ENCODE data around the gene OTOG. TPM values are rescaled to one million over a fixed set of nuclear protein-coding genes. Genes with fewer than 3 reads are reported as not detected.

Gene OTOG
- total RNA-seq, 1 donor from 2014 or later = not detected

DNA sequence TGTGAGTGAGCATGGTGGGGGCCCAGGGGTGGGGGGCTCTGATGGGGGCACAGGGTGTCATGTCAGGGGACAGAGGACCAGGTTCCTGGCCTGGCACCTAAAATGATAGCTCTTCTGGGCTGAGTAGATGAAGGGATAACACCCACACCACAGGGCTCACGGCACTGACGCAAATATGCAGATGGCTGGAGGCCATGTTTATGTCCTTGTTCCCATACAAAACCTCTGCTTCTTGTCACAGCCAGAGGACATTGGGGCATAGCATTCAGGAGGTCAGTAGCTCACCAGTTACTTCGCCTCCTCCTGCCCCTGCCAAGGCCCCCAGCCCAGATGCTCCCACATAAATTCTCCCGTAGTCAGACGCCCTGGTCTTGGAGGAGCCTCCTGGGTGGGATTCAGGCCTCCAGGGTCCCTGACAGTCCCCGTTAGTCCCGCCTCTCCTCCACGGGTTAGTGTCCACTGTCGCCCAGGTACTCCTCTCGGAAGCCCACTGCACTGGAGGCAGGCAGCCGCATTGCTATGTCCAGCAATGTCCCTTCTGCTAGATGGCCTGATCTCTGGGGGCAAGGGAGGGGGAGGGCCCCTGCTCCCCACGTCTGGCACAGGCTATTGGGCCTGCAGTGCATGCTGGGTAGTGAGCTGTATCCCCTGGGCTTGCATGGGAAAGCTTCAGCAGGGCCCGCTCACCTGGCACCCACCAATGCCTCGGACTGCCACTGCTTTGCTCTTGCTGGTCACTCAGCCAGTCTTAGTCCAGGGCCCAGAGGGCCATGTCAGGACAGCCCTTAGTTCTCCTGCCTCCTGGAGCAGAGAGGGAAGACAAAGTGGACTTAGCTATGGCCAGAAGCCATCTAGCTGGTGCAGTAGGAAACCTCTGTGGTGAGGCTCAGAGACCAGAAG is 96.7 kb downstream of the OTOG start:
- Mint-ChIP-seq H3K9me3 (ENCODE audit: unreplicated experiment) (peaks cover 2% of the 10 kb centered on the region), H3K4me3 (ENCODE audit: unreplicated experiment) (no peak overlapping the region), H3K36me3 (ENCODE audit: unreplicated experiment) (peaks cover 23% of the 10 kb centered on the region), H3K27me3 (ENCODE audit: unreplicated experiment) (peaks cover 8% of the 10 kb centered on the region), H3K27ac (ENCODE audit: unreplicated experiment) (no peak overlapping the region), H3K4me1 (ENCODE audit: low read depth, unreplicated experiment) (no peaks in the 10 kb centered on the region)
- TF ChIP-seq, protein P1, sequence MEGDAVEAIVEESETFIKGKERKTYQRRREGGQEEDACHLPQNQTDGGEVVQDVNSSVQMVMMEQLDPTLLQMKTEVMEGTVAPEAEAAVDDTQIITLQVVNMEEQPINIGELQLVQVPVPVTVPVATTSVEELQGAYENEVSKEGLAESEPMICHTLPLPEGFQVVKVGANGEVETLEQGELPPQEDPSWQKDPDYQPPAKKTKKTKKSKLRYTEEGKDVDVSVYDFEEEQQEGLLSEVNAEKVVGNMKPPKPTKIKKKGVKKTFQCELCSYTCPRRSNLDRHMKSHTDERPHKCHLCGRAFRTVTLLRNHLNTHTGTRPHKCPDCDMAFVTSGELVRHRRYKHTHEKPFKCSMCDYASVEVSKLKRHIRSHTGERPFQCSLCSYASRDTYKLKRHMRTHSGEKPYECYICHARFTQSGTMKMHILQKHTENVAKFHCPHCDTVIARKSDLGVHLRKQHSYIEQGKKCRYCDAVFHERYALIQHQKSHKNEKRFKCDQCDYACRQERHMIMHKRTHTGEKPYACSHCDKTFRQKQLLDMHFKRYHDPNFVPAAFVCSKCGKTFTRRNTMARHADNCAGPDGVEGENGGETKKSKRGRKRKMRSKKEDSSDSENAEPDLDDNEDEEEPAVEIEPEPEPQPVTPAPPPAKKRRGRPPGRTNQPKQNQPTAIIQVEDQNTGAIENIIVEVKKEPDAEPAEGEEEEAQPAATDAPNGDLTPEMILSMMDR (IDR thresholded peaks at IDR 0.05; ENCODE audit: partially characterized antibody, unreplicated experiment) = no peak
- no peak for DNase-seq

DNA sequence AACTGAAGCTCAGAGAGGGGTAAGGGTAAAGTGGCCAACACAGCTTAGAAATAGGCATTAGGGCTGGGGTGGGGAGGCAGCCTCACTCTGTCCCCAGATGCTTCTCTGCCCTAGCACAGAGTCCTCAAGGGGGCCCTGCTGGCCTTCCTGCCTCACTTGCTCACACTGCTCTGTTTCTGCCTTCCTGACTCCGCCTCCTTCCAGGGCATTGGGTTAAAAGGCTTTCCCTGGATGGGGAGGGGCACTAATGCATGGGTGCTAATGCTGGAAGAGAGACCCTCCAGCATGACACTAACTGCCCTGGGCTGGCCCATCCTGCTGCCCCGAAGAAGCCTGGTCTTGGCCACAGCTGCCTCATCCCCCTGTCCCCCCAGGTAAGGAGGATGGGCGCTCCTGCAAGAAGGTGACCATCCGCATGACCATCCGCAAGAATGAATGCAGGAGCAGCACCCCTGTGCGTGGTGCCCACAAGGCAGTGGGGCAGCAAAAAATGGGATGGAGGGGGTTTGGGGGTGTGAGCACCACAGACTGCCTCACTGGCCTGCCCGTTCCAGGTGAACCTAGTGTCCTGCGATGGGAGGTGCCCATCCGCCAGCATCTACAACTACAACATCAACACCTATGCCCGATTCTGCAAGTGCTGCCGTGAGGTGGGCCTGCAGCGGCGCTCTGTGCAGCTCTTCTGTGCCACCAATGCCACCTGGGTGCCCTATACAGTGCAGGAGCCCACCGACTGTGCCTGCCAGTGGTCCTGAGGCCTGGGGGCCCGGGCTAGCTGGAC is 98.3 kb downstream of the OTOG start:
- DNase-seq = no peak
- Mint-ChIP-seq H3K4me3 (ENCODE audit: unreplicated experiment) (no peak overlapping the region), H3K27ac (ENCODE audit: unreplicated experiment) (no peak overlapping the region), H3K27me3 (ENCODE audit: unreplicated experiment) (peaks cover 3% of the 10 kb centered on the region), H3K4me1 (ENCODE audit: low read depth, unreplicated experiment) (peaks cover 4% of the 10 kb centered on the region), H3K36me3 (ENCODE audit: unreplicated experiment) (peaks cover 19% of the 10 kb centered on the region), H3K9me3 (ENCODE audit: unreplicated experiment) (no peaks in the 10 kb centered on the region)
- TF ChIP-seq, protein P1 (IDR thresholded peaks at IDR 0.05; ENCODE audit: partially characterized antibody, unreplicated experiment) = no peak

DNA sequence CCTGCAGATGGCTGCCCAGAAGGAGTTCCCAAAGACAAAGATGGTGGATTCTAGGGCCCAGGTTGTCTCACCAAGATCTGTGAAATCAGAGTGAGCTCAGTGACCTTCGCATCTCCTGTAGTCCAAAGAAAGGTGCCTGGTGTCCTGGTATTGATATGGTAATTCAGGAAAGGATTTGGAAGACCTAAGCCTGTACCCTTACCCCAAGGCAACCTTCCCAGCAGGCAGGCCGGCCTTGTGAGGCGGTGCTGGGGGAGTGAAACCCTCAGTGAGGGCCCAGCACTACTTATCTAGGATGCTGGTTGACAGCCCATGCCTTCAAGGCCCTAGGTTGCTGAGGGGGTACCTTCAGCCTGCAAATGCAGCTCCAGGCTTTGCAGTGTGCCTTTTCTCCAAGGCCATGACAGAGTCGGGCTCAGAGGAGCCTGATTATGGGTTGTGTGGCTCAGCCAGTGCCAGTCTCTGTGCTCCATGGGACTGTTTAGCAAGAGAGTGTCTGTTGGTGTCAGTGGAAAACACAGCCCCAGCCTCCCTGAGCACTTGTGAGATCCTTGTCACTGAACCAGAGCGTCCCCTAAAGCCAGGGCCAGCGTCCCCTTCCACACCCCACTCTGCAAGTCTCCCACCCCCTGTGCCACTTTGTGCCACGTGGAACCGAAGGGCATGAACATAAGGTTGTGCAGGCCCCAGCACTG is 99.5 kb downstream of the OTOG start:
- Mint-ChIP-seq H3K27me3 (ENCODE audit: unreplicated experiment) (peaks cover 7% of the 10 kb centered on the region), H3K4me3 (ENCODE audit: unreplicated experiment) (no peak overlapping the region), H3K4me1 (ENCODE audit: low read depth, unreplicated experiment) (peaks cover 4% of the 10 kb centered on the region), H3K27ac (ENCODE audit: unreplicated experiment) (no peak overlapping the region), H3K9me3 (ENCODE audit: unreplicated experiment) (no peaks in the 10 kb centered on the region), H3K36me3 (ENCODE audit: unreplicated experiment) (peaks cover 19% of the 10 kb centered on the region)
- TF ChIP-seq, protein P1 (IDR thresholded peaks at IDR 0.05; ENCODE audit: partially characterized antibody, unreplicated experiment) = no peak
- DNase-seq = no peak

DNA sequence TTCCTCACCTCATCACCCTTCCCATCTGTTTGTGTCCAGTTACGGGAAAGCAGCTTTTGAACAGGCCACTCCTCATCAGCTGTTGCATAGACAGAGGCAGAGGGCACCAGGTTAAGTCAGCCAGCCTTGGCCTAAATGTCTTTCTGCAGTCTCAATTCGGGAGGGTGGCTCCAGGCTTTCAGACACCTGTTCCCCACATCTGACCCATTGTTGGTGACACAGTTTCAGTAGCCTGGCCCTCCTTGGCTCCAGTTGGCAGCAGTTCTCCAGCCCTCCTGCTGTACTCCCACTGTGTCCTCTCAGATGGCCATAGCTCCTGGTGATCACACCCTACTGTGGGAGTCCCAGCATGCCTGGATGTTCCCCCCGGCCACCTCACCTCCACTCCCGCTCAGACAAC is 101.5 kb downstream of the OTOG start:
- peaks cover 7% of the 10 kb centered on the region for H3K27me3 Mint-ChIP-seq (ENCODE audit: unreplicated experiment)
- no peak overlapping the region for H3K27ac Mint-ChIP-seq (ENCODE audit: unreplicated experiment)
- H3K9me3 Mint-ChIP-seq (ENCODE audit: unreplicated experiment) = no peaks in the 10 kb centered on the region
- H3K36me3 Mint-ChIP-seq (ENCODE audit: unreplicated experiment) = peaks cover 19% of the 10 kb centered on the region
- peaks cover 4% of the 10 kb centered on the region for H3K4me1 Mint-ChIP-seq (ENCODE audit: low read depth, unreplicated experiment)
- TF ChIP-seq, protein P1 (IDR thresholded peaks at IDR 0.05; ENCODE audit: partially characterized antibody, unreplicated experiment) = no peak
- no peak for DNase-seq
- no peak overlapping the region for H3K4me3 Mint-ChIP-seq (ENCODE audit: unreplicated experiment)

All from glutamatergic neuron (in vitro differentiated cells).